Omental fat pad (tissue), 4 donors: ENCODE data around the gene POT1. TPM values are rescaled to one million over a fixed set of nuclear protein-coding genes. Genes with fewer than 3 reads are reported as not detected.

Experiments
- ATAC-seq: fragments of 150-250 bp; one replicate; pipeline ENCODE4 v1.9.1; 2016; ENCODE audit warnings: mild to moderate bottlenecking, moderate library complexity; ENCODE audit not compliant: low FRiP score
- DNase-seq: peaks from one replicate; pipeline ENCODE4 v3.0.0-alpha.2; 2019; ENCODE audit warnings: low spot score
- CTCF ChIP-seq, 3 donors: fragments of 450-650 bp; IDR thresholded peaks; one replicate each; pipeline ENCODE4 v1.5.1; 2016 to 2017; ENCODE audit warnings: antibody characterized with exemption in 3 of 3, mild to moderate bottlenecking in 3 of 3, moderate library complexity in 2 of 3
- total RNA-seq, 4 donors: library from RNA; depleted of rRNA; stranded (reverse); fragments of >200 nt; gene quantifications; one replicate each; pipeline ENCODE4 v1.1.0, GENCODE V29; 2016

Gene POT1
- total RNA-seq, 4 donors from 2014 or later, result 9.4 to 30.9 (median 16.5) TPM

GRCh38 chr7:124945680-124946079, 16.1 kb upstream of the POT1 start:
- no peak for TF ChIP-seq CTCF (IDR thresholded peaks at IDR 0.05)
- ATAC-seq (no peak), DNase-seq (no peak)

- DNase-seq (no peak), ATAC-seq (no peak)
- TF ChIP-seq CTCF (IDR thresholded peaks at IDR 0.05), result no peak
Observed at GRCh38 chr7:124943472-124943871, 13.8 kb upstream of the POT1 start.

- no peak for ATAC-seq
- TF ChIP-seq CTCF (IDR thresholded peaks at IDR 0.05), result no peak
- no peak for DNase-seq
Observed at GRCh38 chr7:124942399-124942798, 12.8 kb upstream of the POT1 start.

- DNase-seq, result no peak
- no peak for ATAC-seq
- TF ChIP-seq CTCF (IDR thresholded peaks at IDR 0.05), result no peak
Observed at GRCh38 chr7:124940306-124940705, 10.7 kb upstream of the POT1 start.

GRCh38 chr7:124938128-124938527, 8.5 kb upstream of the POT1 start:
- TF ChIP-seq CTCF (IDR thresholded peaks at IDR 0.05), result no peak
- ATAC-seq (no peak), DNase-seq (no peak)

GRCh38 chr7:124937076-124937475, 7.5 kb upstream of the POT1 start:
- DNase-seq (no peak), ATAC-seq (no peak)
- TF ChIP-seq CTCF (IDR thresholded peaks at IDR 0.05), result no peak

GRCh38 chr7:124934841-124935240, 5.2 kb upstream of the POT1 start:
- no peak for TF ChIP-seq CTCF (IDR thresholded peaks at IDR 0.05)
- ATAC-seq (no peak), DNase-seq (no peak)
